GM19193 (cell line): ENCODE measurements around the gene CENPI.

Experiments
- POLR2A ChIP-seq: IDR thresholded peaks from 4 replicates; pipeline ENCODE4 v1.6.1; 2011; ENCODE audit not compliant: insufficient read depth, insufficient read length; ENCODE audit errors: extremely low read depth

The CENPI gene

GRCh38 chrX:101097546-101098453, at the start of gene CENPI:
Gene CENPI, plus strand, starts transcription at chrX:101098204. Its CDS starts 2,867 bp downstream, at chrX:101101071.
- peak; percentile 65 for TF ChIP-seq POLR2A

GRCh38 chrX:101051153-101051548, 46.9 kb upstream of the CENPI start:
- TF ChIP-seq POLR2A, result no peak

GRCh38 chrX:101051549-101052302, 46.3 kb upstream of the CENPI start, which contains the start of gene TRMT2B:
Gene TRMT2B, minus strand, starts transcription at chrX:101052111. Its CDS starts 9,822 bp downstream, at chrX:101042289.
- TF ChIP-seq POLR2A, result peak; percentile 71

GRCh38 chrX:101057093-101057714, 40.8 kb upstream of the CENPI start:
- TF ChIP-seq POLR2A, result no peak

- TF ChIP-seq POLR2A, result no peak
These were observed 35.8 kb upstream of the CENPI start for GRCh38 chrX:101062176-101062575.

- TF ChIP-seq POLR2A, result no peak
These were observed 26.4 kb upstream of the CENPI start for GRCh38 chrX:101071582-101071981.

GRCh38 chrX:101078716-101079598, 19.0 kb upstream of the CENPI start, which contains the start of gene TMEM35A:
Gene TMEM35A, plus strand, starts transcription at chrX:101078879. Its CDS starts 124 bp downstream, at chrX:101079003.
- TF ChIP-seq POLR2A, result no peak

- TF ChIP-seq POLR2A, result no peak
These were observed 18.2 kb upstream of the CENPI start for GRCh38 chrX:101079736-101080270.

- no peak for TF ChIP-seq POLR2A
These were observed 17.5 kb upstream of the CENPI start for GRCh38 chrX:101080326-101081124.

GRCh38 chrX:101081231-101081630, 16.8 kb upstream of the CENPI start:
- TF ChIP-seq POLR2A, result no peak

GRCh38 chrX:101091817-101092216, 6.2 kb upstream of the CENPI start:
- no peak for TF ChIP-seq POLR2A

- TF ChIP-seq POLR2A, result no peak
These were observed 10.3 kb downstream of the CENPI start for GRCh38 chrX:101108284-101108683.

- no peak for TF ChIP-seq POLR2A
These were observed 19.7 kb downstream of the CENPI start for GRCh38 chrX:101117701-101118100.

- TF ChIP-seq POLR2A, result no peak
These were observed 38.2 kb downstream of the CENPI start for GRCh38 chrX:101136235-101136634.
